Measurements from ENCODE around the gene IYD.

Gene IYD

GRCh38 chr6:150325066-150325772, 43.6 kb upstream of the IYD start:
- H3K4me1 Mint-ChIP-seq = peaks cover 16% of the 10 kb centered on the region
- peaks cover 24% of the 10 kb centered on the region for H3K27me3 Mint-ChIP-seq (ENCODE audit: low read depth)
- no peak overlapping the region for H3K4me3 Mint-ChIP-seq
- peaks cover 4% of the 10 kb centered on the region for H3K36me3 Mint-ChIP-seq (ENCODE audit: low read depth)
- TF ChIP-seq CTCF (IDR thresholded peaks at IDR 0.05; ENCODE audit: unreplicated experiment in 3 of 3) = no peak
- no peak overlapping the region for H3K27ac Mint-ChIP-seq
- peaks cover 3% of the 10 kb centered on the region for H3K9me3 Mint-ChIP-seq

- no peak for TF ChIP-seq CTCF (IDR thresholded peaks at IDR 0.05; ENCODE audit: unreplicated experiment in 3 of 3)
- Mint-ChIP-seq H3K27me3 (ENCODE audit: low read depth) (peaks cover 18% of the 10 kb centered on the region), H3K4me3 (no peak overlapping the region), H3K9me3 (peaks cover 3% of the 10 kb centered on the region), H3K27ac (no peak overlapping the region), H3K36me3 (ENCODE audit: low read depth) (peaks cover 4% of the 10 kb centered on the region), H3K4me1 (peaks cover 5% of the 10 kb centered on the region)
Measured at GRCh38 chr6:150327117-150327774, 41.6 kb upstream of the IYD start.

GRCh38 chr6:150328744-150329405, 39.9 kb upstream of the IYD start:
- no peak for TF ChIP-seq CTCF (IDR thresholded peaks at IDR 0.05; ENCODE audit: unreplicated experiment in 3 of 3)
- peaks cover 5% of the 10 kb centered on the region for H3K4me1 Mint-ChIP-seq
- peaks cover 4% of the 10 kb centered on the region for H3K36me3 Mint-ChIP-seq (ENCODE audit: low read depth)
- H3K27ac Mint-ChIP-seq = no peak overlapping the region
- H3K4me3 Mint-ChIP-seq = no peak overlapping the region
- peaks cover 5% of the 10 kb centered on the region for H3K9me3 Mint-ChIP-seq
- peaks cover 15% of the 10 kb centered on the region for H3K27me3 Mint-ChIP-seq (ENCODE audit: low read depth)

GRCh38 chr6:150331344-150331743, 37.5 kb upstream of the IYD start:
- no peaks in the 10 kb centered on the region for H3K36me3 Mint-ChIP-seq (ENCODE audit: low read depth)
- H3K27ac Mint-ChIP-seq = no peak overlapping the region
- peaks cover 5% of the 10 kb centered on the region for H3K4me1 Mint-ChIP-seq
- no peak overlapping the region for H3K4me3 Mint-ChIP-seq
- no peak for TF ChIP-seq CTCF (IDR thresholded peaks at IDR 0.05; ENCODE audit: unreplicated experiment in 3 of 3)
- peaks cover 2% of the 10 kb centered on the region for H3K9me3 Mint-ChIP-seq
- H3K27me3 Mint-ChIP-seq (ENCODE audit: low read depth) = peaks cover 14% of the 10 kb centered on the region

- no peak for TF ChIP-seq CTCF (IDR thresholded peaks at IDR 0.05; ENCODE audit: unreplicated experiment in 3 of 3)
- Mint-ChIP-seq H3K9me3 (peaks cover 2% of the 10 kb centered on the region), H3K36me3 (ENCODE audit: low read depth) (no peaks in the 10 kb centered on the region), H3K4me1 (no peaks in the 10 kb centered on the region), H3K27ac (no peak overlapping the region), H3K4me3 (no peak overlapping the region), H3K27me3 (ENCODE audit: low read depth) (peaks cover 17% of the 10 kb centered on the region)
Measured at GRCh38 chr6:150332939-150333584, 35.8 kb upstream of the IYD start.
